GM19452 (cell line): Measurements from ENCODE around the gene PRELID3B.
A peak's percentile ranks its signal among the peaks of the same experiment; 100 is the strongest.
"Not testable (repeated sequence)": the region's sequence is repeated elsewhere in the genome, so short reads cannot be mapped to it uniquely, and the experiment has no call there.

Source experiments
- ATAC-seq: cut with Tn5 transposase; IDR thresholded peaks from one replicate; pipeline ENCODE4 v1.9.1; 2021; ENCODE audit not compliant: unreplicated experiment

The PRELID3B gene

GRCh38 chr20:59050437-59050836, 7.9 kb upstream of the PRELID3B start:
- no peak for ATAC-seq

DNA sequence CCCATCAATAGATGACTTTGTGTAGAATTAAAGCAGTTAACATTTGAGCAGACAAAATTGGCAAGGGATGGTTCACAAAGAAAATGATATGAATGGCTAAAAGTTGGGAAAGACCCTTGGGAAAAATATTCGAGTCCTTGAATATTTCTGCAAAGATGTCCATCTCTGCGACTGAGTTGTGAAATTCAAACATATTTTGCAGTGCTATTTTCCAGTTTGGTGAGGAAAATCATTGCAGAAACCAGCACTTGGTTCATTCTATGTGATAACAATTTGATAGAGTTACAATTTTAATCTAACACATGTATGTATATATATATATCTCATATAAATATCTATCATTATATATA, 6.1 kb upstream of the PRELID3B start:
- no peak for ATAC-seq

DNA sequence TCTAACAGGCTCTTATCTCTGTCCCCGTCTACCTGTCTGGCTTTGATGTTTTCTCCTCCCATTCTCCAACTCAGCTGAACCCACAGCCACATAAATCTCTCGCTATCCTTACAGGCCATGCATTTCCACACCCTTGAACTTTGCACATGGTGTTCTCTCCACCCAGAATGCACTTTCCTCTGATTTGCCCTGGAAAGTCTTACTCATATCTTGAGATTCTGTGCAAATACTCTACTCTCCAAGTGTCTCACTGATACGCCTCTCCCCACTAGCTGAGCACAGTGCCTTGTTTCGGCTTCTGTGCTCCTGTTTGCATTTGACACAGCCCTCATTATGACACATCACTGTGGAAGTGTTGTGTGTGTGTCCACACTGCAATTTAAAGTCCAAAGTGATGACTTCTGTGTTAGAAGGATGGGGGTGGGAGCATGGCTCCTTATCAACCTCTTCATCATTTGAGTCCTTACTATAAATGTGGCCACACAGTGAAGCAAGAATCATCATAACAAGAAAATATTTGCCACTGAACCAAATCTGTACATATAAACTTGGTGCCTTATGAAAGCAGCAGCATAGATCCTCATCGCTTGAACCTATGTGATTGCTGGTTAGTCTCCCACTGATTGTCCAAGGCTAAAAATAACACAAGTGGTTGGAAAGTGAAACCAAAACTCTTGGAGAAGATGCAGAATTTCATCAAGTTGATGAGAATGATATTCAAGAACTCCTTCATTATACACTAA, 5.5 kb upstream of the PRELID3B start:
- no peak for ATAC-seq

DNA sequence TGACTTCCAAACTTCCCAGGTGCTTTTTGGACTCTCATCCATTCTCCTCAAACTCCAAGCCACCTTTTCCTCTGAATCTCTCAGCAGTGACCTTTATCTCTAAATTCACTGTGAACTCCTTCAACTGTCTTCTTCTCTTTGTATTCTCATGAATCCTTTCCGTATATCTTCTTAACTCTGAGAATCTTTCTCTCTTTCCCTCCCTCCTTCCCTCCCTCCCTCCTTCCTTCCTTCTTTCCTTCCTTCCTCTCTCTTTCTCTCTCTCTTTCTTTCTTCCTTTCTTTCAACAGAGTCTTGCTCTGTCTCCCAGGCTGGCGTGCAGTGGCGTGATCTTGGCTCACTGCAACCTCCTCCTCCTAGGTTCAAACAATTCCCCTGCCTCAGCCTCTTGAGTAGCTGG, 4.3 kb upstream of the PRELID3B start:
- no peak for ATAC-seq

- ATAC-seq: no peak
These were observed 2.2 kb upstream of the PRELID3B start for GRCh38 chr20:59044796-59045195.

DNA sequence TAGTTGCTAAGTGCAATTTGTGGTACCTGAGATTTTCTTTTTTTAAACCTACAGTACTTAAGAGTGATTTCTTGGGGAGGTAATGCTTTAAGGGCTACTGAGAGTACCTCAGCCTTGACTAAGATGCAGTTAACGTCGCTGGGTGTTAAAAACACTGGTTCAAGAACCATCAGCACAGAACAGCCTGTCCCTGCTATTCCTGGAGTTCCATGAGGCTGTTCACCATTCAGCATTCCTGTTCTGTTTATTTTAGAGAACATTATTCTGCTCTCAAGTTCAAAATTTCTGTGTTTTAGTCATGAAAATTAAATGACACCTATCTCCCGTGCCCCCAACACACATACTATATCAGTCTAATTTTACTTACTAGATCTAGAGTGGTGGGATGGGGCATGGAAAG, 1.7 kb upstream of the PRELID3B start:
- ATAC-seq: no peak

DNA sequence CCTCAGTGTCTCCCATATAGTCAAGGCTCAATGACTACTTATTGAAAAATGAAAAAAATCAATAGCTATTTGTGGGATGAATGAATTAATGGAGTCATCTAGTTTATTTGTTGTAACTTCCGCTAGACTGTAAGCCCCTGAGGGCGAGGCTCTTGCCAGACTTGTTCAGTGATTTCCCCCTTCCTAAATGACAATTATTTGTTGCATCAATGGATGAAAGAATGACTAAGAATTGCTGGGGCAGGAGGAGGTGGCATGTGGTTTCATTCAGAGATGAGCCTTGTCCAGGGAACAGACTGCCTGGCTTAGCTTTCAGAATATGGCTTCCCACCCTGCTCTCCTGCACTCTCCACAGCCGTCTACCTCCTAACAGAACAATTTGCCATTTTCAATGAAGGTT, 1.1 kb upstream of the PRELID3B start:
- ATAC-seq: no peak

GRCh38 chr20:59042796-59043631, 428 bp upstream of the PRELID3B start:
- peak; percentile 91 for ATAC-seq

DNA sequence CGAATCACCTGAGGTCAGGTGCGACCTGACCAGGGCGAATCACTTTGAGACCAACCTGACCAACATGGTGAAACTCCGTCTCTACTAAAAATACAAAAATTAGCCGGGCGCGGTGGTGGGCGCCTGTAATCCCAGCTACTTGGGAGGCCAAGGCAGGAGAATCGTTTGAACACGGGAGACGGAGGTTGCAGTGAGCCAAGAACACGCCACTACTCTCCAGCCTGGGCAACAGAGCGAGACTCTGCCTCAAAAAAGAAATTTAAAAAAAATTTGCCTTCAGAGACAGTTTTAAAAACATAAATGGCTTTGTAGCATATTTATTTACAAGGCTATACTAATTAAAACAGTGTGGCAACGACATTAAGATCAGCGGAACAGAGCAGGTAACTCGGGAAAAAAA, 1.1 kb downstream of the PRELID3B start:
- not testable (repeated sequence) for ATAC-seq

DNA sequence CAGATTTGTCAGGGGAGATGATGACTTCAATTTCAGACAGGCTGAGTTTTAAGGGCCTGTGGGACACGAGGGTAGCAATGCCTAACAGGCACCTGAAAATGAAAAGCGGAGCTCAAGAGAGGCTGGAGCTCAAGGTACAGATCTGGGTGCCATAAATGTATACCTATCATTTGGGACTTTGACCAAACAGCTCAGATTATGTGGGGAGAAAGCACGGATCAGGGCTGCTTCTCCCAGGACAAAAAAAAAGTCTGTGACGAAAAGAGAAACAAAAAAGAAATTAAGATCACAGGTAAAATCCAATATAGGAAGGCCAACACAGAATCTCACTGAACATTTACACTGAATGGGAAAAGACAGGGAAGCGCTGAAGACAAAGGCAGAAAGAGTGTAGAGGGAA, 1.9 kb downstream of the PRELID3B start:
- no peak for ATAC-seq

GRCh38 chr20:59039233-59039632, 3.4 kb downstream of the PRELID3B start:
- ATAC-seq: no peak

- no peak for ATAC-seq
These were observed 5.2 kb downstream of the PRELID3B start for GRCh38 chr20:59037386-59037785.

- no peak for ATAC-seq
These were observed 7.2 kb downstream of the PRELID3B start for GRCh38 chr20:59035381-59035780.

- no peak for ATAC-seq
These were observed 8.9 kb downstream of the PRELID3B start for GRCh38 chr20:59033616-59034165.

GRCh38 chr20:59033093-59033492, 9.5 kb downstream of the PRELID3B start:
- ATAC-seq: no peak

- ATAC-seq: no peak
These were observed 9.9 kb downstream of the PRELID3B start for GRCh38 chr20:59032713-59033059.

- ATAC-seq: peak; percentile 93
These were observed 10.4 kb downstream of the PRELID3B start, which contains the start of gene ATP5F1E for GRCh38 chr20:59032023-59032712. Gene ATP5F1E (minus strand): TSS chr20:59032335. CDS start chr20:59032251, 84 bp downstream.

DNA sequence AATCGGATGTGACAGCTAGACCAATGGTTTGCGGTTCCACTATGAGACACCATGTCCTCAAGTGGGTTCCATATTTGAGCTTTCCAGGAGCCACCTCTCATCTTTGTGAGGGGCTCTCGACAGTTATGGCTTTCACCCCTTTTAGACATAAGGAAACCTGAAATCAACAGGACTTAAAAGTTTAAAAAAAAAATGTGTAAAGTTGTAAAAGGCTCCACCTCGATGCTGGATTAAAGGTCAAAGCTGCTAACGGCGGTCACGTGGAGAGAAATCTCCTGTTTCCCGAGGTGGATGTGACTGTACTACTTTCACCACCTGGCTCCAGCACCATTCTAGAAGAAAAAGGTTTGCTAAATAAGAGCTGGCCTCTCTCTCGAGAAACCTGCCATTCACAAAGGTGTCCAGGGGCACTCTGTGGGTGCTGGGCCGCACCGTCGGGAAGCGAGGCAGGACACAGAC, 11.0 kb downstream of the PRELID3B start:
- no peak for ATAC-seq

- ATAC-seq: no peak
These were observed 11.5 kb downstream of the PRELID3B start for GRCh38 chr20:59030911-59031563.

GRCh38 chr20:59028812-59029211, 13.8 kb downstream of the PRELID3B start:
- no peak for ATAC-seq
